GM19324 (cell line): ENCODE measurements around the gene COG2.
"Not testable (repeated sequence)": the region's sequence is repeated elsewhere in the genome, so short reads cannot be mapped to it uniquely, and the experiment has no call there.

Source experiments
- ATAC-seq: cut with Tn5 transposase; IDR thresholded peaks from one replicate; pipeline ENCODE4 v1.9.1; 2021; ENCODE audit warnings: mild to moderate bottlenecking, moderate library complexity; ENCODE audit not compliant: unreplicated experiment, low FRiP score

COG2 gene, protein sequence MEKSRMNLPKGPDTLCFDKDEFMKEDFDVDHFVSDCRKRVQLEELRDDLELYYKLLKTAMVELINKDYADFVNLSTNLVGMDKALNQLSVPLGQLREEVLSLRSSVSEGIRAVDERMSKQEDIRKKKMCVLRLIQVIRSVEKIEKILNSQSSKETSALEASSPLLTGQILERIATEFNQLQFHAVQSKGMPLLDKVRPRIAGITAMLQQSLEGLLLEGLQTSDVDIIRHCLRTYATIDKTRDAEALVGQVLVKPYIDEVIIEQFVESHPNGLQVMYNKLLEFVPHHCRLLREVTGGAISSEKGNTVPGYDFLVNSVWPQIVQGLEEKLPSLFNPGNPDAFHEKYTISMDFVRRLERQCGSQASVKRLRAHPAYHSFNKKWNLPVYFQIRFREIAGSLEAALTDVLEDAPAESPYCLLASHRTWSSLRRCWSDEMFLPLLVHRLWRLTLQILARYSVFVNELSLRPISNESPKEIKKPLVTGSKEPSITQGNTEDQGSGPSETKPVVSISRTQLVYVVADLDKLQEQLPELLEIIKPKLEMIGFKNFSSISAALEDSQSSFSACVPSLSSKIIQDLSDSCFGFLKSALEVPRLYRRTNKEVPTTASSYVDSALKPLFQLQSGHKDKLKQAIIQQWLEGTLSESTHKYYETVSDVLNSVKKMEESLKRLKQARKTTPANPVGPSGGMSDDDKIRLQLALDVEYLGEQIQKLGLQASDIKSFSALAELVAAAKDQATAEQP

DNA sequence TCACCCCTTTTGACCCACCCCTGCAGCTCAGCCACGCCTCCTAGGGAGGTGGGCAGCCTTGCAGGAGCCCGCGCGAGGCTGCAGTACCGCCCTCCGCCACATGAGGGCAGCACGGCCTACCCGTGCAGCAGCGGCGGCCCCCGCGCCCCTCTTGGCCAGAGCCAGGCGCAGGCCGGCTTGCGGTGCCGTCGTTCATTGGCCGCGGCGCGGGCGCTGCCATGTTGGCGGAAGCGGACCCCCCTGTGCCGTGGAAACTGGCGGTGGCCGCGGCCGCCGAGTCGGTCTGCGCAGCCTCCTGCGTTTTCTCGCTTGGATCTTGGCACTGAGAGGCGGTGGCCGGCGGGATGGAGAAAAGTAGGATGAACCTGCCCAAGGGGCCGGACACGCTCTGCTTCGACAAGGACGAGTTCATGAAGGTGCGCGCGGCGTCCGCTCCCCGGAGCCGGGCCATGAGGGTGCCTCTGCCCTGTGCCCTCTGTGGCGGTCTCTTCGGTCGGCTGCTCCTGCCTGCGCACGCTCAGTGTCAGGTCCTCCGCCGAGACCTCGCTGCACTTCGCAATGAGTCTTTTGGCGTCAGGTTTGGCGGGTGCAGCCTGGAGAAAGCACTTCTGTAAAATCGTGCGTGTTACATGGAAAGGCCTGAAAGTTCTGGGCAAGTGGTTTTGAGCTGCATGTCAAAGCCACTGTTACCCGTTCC, at the start of gene COG2:
TSS of gene COG2 (plus strand) at position 219 of the 697 bp plus-strand sequence. CDS start at position 345, 126 bp downstream.
- peak; percentile 99 for ATAC-seq

DNA sequence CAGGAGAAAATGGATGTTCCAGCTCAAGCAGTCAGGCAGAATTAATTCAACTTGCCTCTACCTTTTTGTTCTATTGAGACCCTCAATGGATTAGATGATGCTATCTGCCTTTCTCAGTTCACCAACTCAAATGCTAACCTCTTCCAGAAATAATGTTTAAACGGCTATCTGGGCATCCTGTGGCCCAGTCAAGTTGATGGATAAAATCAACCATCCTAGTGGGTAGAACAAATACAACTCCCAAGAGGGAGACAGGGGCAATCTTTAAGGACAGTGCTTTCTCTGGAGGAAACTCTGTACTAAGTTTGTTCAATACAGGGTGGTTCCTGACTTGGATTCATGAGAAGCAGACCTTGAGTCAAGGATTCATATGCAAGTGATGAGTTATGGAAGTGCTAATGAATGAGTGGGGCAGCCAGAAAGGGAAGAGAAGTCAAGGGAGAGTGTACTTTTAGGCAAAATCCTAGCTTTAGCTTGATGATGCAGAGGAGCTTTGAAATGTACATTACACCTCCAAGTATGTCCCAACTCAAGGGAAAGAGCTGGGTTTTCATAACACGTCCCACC, 49.4 kb upstream of the COG2 start:
- ATAC-seq = no peak

DNA sequence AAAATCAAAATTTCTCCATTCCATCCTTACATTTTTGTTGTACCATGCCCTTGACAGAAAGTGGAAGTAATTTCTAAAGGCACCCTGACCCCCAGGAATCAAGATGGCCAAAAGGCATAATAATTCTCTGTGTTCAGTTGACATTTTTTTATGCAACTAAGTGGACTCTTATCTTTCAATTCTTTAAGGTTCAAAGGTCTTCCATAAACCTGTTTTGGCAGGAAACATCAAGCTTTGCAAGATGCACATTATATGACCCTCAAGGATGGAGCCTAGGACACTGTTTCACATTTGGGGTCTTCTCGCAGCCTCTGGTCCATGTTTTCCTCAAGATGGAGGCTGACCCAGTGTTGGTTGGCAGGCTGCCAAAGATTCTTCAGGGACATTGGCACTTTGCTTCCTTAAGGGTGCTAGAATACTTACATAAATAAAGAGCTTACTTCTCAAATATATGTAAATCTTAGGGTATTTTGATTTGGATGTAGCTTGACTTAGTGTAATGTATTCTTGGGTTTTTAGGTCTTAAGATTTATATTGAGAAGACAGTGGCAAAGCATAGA, 48.0 kb upstream of the COG2 start:
- no peak for ATAC-seq

DNA sequence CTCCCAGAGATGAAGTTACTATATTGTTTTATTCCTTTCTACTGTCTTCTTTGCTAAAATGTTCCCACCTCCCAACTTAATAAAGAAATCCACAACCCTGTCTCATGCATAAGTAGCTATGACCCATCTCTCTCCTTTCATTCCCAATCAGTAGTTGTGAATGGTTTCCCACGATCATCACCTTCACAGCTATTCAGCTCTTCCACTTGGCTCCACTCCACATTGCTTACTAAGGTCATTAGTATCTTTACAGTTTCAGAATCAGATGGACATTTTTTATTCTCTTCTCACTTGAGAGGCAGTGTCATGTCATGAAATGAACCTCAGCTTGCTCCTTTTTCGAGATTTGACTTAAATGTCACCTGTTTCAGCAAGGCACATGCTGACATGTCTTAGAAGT, 47.1 kb upstream of the COG2 start:
- no peak for ATAC-seq

DNA sequence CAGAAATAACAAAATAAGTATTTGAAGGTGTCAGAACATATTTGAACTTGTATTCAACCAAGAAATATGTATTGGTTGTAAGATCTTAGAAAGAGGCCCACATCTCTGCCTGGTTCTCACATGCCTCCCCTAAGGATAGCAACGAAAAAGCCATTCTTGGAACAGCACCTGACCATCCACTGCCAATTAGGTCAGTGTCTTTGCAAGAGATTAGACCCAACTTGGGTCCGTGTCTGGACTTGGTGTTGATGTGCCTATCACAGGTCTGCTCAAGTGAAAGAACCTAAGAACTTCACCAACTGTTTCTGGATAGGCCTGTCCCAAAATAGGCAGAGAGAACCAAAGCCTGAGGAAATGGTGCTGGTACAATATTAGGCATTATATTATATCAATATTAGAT, 46.0 kb upstream of the COG2 start:
- ATAC-seq = no peak

DNA sequence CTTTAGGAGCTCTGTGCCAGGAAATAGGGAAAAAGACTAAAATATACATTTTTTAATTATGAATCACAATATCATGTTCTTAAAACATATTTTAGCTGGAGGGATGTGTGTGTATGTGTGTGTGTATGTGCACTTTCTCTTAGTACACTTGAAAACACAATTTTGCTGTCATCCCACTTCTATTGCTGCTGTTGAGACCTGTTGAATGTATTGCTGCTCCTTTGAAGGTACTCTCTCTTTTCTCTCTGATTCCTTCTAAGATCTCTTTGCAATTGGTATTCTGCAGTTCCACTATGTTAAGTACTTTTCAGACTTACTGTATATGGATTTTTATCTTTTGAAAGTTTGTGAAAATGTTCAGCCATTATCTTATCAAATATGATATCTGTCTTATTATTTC, 43.5 kb upstream of the COG2 start:
- no peak for ATAC-seq

DNA sequence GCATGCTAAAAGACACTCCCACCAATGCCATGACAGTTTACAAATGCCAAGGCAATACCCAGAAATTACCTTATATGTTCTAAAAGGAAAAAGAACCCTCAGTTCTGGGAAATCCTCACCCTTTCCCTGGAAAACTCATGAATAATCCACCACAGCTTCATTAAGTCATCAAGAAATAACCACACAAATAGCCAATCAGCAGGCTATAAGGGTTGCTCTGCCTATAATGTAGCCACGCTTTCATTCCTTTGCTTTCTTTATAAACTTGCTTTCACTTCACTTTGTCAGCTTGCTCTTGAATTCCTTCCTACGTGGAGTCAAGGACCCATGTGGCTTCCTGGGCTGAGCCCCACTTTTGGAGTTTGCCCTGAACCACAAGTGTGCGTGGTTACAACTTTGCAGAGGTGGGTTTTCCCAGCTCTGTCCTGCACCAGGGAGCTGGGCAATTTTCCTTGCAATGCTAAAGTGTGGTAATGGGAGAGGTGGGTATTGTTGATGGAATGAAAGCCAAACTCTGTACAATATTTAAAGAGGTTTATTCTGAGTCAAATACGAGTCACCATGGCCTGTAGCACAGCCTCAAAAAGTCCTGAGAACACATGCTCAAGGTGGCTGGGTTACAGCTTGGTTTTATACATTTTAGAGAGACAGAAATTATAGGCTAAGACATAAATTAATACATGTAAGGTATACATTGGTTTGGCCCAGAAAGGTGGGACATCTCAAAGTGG, 42.2 kb upstream of the COG2 start:
- no peak for ATAC-seq

DNA sequence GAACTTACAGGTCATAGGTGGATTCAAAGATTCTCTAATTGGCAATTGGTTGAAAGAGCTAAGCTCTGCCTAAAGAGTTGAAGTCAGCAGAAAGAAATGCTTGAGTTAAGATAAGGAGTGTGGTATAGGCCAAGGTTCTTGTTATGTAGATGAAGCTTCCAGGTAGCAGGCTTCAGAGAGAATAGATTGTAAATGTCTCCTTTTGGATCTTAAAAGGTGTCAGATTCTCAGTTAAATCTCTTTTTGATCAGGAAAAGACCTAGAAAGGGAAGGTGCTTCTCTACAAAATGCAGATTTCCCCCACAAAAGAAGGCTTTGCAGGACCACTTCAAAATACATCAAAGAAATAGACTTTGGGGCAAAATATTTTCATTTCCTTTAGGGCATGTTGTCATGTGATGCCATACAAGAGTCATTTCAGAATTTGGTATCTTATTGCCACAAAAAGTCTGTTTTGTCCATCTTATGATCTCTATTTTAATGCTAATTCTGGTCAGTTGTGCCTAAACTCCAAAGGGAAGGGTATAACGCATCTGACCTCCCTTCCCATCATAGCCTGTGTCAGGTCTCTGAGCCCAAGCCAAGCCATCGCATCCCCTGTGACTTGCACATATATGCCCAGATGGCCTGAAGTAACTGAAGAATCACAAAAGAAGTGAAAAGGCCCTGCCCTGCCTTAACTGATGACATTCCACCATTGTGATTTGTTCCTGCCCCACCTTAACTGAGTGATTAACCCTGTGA, 41.5 kb upstream of the COG2 start:
- ATAC-seq = not testable (repeated sequence)

DNA sequence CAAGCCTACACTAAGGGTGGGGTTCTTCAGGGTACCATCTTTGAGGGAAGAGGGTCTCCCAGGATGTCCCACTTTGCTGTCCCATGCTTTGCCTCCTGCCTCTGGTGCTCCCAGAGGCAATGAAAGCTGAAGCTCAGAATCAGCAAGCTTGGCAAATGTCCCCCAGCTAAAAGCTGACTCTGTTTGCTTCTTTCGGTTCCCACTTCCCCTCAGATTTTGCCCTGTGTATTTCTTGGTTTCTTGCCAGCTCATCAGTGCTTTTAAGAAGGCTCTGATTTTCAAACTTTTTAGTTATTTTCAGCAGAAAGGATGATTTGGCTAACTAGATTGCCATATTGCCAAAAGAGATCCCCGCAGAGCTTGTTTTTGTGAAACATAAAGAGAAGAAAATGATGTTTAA, 33.1 kb upstream of the COG2 start:
- no peak for ATAC-seq

DNA sequence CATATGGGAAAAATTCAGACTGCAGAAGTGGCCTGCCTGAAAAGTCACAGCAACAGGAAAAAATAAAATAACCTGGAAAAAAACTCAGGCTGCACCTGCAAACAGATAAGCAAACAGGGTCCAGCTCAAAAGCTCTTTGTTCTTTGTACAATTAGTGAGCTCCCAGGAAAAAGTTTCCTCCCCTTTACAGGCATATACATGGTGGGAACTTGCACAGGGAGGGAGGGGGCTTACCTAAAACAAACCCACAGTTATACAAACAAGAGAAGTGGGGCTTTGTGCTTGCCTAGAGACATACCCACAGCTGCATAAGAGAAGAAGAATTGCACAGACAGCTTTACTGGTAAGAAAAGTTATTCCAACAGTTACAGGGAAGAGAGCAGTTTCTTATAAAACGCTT, 31.7 kb upstream of the COG2 start:
- ATAC-seq = no peak

DNA sequence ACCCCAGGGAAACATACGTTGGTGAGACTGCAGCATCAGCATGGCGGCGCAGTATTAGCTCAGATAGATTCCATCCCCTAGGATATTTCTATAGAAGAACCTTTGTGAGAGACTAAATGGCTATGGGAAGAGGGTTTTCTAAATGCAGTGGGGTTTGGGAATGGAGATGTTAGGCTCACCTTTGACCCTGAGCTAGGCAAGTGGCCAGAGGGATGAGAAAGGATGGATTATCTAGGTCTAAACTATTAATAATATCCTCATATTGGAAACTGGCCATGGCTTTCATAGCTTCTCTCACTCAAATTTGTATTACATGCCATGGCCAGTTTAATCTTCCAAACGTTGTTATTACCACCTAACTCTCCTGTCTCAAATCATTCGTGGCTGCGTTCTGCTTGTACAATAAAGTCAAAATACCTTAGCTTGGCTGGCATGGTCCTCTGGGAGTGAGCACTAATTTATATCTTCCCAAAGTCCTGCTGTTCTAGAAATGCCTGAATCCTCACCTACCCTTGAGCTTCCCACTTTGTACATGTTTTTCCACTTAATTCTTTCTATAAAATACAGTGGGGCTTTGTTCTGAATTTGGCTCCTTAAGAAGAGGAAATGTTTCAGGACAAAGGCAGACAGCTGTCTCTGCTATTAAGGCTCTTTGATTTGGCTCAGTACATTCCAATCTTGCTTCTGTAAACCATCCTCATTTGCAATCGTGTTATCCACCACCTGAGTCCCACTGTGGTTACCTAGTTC, 31.0 kb upstream of the COG2 start:
- ATAC-seq = no peak

DNA sequence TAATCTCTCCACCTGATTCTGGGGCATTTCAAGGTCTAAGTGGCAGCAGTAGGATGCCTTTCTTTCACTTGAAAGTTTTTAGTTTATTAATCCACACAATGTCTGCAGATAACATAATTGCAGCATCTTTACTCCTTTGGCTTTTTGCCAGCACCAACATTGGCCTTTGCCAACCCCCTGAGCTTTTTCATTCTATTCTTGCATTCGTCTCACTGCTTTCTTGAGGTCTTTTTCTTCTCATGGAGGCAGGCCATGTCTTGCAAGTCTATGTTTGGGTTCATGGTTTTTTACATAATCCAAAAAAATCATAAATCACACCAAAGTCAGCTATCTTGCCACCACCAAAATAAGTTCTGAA, 30.4 kb upstream of the COG2 start:
- no peak for ATAC-seq

DNA sequence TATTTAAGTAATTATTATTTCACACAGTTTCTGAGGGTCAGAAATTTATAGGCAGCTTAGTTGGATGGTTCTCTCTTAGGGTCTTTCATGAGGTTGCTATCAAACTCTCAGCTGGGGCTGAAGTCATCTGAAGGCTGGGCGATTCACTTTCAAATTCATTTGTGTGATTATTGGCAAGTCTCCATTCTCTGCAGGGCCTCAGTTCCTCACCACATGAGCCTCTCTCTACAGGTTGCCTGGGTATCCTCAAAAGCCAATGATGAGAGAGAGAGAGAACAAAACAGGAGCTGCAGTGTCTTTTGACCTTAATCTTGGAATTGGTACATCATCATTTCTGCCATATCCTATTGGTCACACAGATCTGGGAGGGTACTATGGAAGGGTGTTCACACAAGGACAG, 29.6 kb upstream of the COG2 start:
- no peak for ATAC-seq

DNA sequence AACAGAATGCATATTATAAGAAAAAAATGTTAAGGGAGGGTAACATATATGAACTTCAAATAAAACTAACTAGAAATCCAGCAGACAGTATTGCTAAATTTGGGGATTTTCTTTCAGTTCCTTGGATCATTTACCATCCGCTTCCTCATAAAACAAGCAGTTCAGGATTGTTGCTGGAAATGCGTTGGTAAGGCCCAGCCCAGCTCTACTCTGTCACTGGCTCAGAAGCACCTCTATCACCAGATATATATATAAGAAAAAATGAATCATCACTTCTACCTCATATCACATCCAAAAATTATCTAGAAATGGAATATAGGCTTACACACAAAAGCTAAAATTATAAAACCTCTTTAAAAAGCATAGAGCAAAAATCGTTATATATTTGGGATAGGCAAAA, 28.2 kb upstream of the COG2 start:
- ATAC-seq = no peak

DNA sequence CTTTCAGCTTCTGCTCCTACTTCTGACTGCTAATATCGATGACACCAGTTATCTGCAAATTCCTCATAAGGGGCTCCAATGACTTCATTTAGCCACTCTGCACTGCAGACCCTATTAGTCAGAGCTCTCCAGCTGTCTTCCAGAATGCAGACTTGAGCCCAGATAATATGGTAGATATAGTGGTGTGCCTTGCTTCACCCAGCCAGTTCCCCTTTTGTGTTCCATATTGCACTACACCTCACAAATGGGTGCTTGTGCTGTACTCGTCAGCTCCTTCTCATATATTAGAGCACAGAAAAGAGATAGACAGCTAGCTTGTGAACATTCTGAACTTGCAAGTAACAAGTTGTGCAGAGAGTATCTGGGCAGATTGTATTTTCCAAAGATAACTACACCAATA, 23.7 kb upstream of the COG2 start:
- ATAC-seq = no peak

DNA sequence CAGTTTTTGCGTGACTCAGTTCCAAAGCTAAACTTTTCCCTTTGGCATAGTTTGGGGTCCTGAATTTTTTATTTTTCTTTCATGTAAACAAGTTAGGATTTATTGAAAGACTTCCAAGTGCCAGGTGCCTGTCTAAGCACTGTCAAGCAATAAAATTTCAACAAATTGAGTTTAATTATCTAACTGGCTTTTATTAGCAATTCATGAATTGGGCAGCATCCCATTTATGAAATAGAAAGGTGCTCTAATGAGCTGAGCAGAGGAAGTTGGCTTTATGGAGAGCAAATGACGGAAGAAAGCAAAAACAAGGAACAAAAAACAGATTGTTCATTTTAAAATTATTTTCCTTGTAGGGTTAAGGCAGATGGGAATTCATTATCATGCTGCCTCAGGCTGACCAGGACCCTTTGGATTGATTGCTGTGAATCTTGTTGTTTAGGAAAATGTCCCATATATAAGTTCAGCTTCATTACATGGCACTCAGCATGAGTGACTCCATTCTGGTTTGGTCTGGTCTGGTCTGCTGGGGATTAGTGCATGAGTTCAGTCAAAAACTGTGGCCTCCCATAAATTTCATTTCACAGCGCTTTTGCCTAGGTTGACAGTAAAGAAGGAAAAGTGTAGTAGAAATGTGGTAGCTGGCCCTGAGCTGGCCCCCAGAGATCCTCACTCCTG, 21.5 kb upstream of the COG2 start:
- no peak for ATAC-seq

DNA sequence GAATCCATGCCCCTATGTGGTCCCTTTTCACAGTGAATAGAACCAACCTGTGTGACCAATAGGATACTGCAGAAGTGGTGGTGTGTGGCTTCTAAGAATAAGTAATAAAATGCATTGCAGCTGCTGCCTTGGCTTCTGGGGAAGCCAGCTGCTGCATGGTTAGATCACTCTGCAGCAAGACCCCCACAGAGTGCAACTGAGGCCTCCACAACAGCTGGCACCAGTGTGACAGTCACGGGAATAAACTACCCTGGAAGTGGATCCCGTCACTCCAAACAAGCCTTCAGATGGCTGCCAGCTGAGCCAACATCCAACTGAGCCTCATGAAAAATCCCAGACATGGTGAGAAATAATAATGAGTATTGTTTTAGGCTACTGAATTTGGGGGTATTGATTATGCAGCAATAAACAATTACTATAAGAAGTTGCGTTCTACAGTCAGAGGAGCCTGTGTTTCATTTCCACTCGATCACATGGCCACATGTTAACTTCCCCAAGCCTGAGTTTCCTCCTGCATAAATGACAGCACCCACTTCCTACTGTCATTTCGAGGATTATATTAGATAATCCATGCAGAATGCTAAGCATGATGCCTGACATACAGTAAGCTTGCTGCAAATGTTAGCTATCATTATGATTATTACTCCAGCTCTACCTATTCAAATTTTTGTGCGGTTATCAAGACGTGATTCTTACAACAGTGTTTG, 20.8 kb upstream of the COG2 start:
- ATAC-seq = no peak

DNA sequence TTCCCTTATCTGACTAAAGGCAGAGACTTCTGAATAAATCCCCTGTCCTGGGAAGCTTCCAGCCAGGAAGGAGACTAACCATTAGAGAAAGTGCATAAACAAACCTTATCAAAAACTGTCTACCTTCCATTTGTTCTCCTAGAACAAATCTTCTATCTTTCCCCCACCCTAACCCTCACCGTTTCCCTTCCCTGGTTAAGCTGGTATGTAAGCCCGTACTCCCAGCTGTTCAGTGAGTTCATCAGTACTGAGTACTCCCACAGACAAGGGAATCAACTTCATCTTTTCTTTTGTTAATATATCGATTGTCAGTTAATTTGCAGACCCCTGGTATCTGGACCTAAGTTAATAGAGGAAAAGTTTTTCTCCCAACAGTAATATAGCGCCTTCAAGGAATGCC, 20.1 kb upstream of the COG2 start:
- no peak for ATAC-seq
